Endometrial microvascular endothelial cells (primary cell): ENCODE data around the gene EMC9. TPM values are rescaled to one million over a fixed set of nuclear protein-coding genes. Genes with fewer than 3 reads are reported as not detected.

Experiments
- in situ Hi-C: cut with HindIII; loops from 2 replicates; pipeline ENCODE4 v1.10.0; 2017; ENCODE audit warnings: low sequenced_read_pairs, low pct_unique_long_range_greater_than_20kb; ENCODE audit errors: inconsistent ontology term
- total RNA-seq: library from RNA; depleted of rRNA; stranded (reverse); fragments of >200 nt; gene quantifications from one replicate; pipeline ENCODE4 v1.2.3, GENCODE V29; 2015; ENCODE audit errors: inconsistent ontology term

The EMC9 gene
- total RNA-seq, 1 donor from 2014 or later: 26.7 TPM

DNA sequence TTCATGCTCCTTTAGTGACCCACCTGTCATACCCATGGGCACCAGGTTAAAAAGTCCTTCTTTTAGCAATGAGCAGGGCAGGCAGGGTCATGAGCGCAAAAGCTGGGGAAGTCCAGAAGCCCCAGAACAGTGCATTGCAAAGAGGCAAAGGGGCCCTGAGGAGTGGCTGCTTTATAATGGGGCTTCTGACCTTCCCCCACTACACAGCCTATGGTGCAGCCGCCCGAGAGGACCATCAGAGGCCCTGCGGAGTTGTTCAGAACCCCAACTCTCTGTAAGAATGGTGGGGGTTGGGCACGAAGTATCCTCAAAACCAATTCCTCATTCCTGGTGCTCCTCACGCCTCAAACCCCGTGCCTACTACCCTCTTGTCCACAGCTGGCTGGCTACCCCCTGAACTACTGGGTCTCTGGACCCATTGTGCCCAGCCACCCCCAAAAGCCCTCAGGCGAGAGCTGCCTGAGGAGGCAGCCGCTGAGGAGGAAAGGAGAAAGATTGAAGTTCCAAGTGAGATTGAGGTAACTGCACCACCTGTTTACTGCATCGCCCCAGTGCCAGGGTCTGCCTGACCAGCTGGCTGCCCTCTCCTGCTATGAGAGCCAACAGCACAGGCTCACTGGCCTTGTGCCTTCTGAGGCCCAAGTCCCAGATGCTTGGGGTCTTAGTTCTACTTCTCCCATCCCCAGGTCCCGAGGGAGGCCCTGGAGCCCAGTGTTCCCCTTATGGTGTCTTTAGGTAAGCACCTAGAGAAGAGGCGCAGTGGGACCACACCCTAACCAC, 37.2 kb upstream of the EMC9 start:
- in situ Hi-C loops: no loop called here

DNA sequence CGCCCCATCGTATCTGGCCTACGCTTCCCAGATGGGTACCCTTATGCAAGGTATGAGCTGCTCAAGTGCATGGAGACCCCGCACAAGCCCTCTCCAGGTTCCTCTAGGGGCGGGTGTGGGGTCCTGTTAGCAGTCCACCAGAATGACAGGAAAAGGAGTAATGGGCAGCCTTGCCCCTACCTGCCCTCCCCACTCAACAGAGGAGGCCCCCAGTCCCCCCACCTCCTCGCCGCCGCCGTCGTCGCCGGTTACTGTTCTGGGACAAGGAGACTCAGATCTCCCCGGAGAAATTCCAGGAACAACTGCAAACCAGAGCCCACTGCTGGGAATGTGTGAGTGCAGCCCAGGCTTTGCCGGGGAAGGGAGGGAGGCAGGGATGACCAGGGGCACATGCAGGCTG, 36.5 kb upstream of the EMC9 start:
- in situ Hi-C loops: no loop called here

GRCh38 chr14:24177041-24177825, 35.8 kb upstream of the EMC9 start:
- in situ Hi-C loops: no loop called here

DNA sequence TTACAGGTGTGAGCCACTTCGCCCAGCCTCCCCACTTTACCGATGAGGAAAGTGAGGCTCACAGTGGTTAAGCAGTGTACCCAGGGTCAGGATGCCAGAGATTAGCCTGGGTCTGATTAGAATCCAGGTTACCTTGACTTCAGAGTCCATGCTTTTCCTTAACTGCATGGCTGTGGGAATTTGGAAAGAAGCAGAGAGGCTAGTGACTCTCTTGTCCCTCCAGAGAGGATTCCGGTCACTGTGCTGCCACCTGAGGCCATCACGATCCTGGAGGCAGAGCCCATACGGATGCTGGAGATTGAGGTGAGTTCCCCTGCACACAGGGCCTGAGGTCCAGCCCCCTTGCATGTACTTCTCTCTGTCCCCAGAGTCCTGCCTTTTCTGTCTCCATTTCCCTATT, 35.2 kb upstream of the EMC9 start:
- in situ Hi-C loops: no loop called here

DNA sequence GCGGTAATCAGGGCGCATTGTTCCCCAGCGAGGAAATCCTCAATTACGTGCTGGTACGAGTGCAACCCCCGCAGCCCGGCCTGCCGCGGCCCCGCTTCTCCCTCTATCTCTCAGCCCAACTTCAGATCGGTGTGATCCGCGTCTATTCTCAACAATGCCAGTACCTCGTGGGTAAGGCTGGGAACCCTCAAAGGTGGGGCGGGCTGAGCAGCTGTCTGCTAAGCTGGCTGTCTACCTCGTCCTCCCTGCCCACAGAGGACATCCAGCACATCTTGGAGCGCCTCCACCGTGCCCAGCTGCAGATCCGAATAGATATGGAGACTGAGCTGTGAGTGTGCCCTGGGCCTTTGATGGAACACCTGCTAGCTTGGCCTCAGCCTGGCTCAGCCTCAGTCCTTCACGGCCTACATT, 31.5 kb upstream of the EMC9 start:
- in situ Hi-C loops: no loop called here

GRCh38 chr14:24172261-24172860, 31.0 kb upstream of the EMC9 start:
- in situ Hi-C loops: no loop called here

DNA sequence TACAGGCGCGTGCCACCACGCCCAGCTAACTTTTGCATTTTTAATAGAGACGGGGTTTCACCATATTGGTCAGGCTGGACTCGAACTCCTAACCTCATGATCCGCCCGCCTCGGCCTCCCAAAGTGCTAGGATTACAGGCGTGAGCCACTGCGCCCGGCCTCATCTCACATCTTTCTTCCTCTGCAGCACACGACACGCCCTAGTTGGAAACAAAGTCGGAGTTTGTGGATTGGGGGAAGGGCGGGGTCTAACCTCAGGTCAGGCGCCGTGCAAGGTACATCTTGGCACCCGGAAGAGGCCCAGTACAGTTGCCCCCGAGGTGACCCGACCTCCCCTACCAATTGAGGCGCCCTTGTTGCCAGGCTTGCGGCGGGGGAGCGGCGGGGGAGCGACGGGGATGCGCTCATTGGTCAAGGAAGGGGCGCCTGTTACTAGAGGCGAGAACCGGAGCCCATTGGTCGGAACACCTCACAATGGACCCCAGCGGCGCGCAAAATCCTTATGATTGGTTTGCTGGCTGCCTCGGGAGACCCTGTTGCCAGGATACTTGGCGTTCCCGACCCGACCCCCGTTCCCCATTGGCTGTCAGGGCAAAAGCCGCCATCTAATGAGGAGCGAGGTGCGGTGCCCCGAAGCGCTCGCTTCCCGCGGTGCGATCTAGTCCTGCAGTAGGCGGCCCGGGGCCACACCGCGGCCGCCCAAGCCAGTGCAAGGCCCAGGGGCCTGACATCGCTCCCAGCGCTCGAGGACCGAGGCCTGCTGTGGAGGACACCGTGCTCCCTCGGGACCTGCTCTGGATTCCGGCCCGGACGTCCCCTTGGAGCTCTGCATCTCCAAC, 30.2 kb upstream of the EMC9 start, which contains the start of gene REC8:
TSS of gene REC8 (plus strand) at position 659 of the 839 bp plus-strand sequence. CDS start 473 bp downstream, outside the sequence.
- in situ Hi-C loops: no loop called here

GRCh38 chr14:24167469-24168114, 26.2 kb upstream of the EMC9 start:
- in situ Hi-C loops: no loop called here

- in situ Hi-C loops: no loop called here
Measured at GRCh38 chr14:24165785-24166184, 24.4 kb upstream of the EMC9 start.

- in situ Hi-C loops: no loop called here
Measured at GRCh38 chr14:24164518-24164991, 23.2 kb upstream of the EMC9 start.

GRCh38 chr14:24162093-24162492, 20.7 kb upstream of the EMC9 start:
- in situ Hi-C loops: no loop called here

GRCh38 chr14:24160850-24161804, 19.7 kb upstream of the EMC9 start, which contains the start of gene IRF9:
TSS of gene IRF9 (plus strand) at chr14:24161265. CDS start at chr14:24162145, 880 bp downstream.
- in situ Hi-C loops: no loop called here

GRCh38 chr14:24160499-24160849, 19.1 kb upstream of the EMC9 start:
- in situ Hi-C loops: no loop called here

DNA sequence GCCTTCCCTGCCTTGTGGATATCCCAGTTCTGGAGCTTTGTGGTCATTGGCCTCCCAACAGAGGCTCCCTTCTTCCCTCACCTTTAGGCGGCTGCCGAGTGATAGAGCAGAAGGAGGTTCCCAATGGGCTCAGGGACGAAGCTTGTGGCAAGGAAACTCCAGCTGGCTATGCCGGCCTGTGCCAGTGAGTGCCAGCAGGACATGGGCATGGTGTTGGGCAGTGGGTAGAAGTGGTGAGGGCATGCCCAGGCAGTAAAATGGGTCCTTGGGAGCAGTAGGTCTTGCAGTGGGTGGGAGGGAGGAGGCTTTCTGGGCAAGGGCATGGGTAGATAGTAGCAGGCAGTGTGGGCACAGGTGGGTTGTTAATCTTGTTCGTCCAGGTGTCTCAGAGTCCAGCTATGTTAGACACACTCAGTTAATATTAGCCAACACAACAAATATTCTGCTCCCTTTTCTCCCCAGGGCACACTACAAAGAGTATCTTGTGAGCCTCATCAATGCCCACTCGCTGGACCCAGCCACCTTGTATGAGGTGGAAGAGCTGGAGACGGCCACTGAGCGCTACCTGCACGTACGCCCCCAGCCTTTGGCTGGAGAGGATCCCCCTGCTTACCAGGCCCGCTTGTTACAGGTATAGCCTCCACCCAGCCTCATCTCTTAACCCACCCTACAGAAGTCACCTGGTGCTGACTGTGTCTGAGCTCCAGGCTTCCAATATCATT, 18.5 kb upstream of the EMC9 start:
- in situ Hi-C loops: no loop called here

DNA sequence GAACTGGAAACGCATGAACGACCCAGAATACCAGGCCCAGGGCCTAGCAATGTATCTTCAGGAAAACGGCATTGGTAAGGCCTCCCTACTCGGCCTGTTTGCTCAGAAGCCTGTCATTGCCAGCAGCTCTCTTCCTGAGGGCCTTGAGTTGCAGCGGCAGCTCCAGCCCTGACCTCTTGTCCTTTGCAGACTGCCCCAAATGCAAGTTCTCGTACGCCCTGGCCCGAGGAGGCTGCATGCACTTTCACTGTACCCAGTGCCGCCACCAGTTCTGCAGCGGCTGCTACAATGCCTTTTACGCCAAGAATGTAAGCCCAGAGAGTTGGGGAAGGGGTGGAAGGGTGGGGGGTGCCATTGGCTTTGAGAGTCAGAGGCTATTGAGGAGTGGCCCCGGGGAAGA, 15.9 kb upstream of the EMC9 start:
- in situ Hi-C loops: no loop called here

DNA sequence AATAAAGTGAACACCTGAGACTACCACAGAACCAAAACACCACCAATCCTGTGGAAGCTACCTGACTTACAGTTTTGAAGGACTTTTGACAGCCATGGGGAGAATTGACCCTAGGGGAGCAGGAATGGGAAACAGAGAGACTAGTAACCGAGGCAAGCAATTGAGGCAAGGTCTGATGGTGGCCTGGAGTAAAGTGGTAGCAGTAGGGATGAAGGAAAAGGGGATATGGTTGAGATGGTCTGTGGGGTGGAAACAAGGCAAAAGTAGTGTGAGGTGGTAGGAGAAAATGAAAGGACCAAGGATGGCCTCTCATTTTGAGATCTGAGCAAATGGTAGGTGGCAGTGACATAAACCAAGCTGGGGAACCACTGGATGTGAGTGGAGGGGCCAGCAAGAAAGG, 15.4 kb upstream of the EMC9 start:
- in situ Hi-C loops: no loop called here

DNA sequence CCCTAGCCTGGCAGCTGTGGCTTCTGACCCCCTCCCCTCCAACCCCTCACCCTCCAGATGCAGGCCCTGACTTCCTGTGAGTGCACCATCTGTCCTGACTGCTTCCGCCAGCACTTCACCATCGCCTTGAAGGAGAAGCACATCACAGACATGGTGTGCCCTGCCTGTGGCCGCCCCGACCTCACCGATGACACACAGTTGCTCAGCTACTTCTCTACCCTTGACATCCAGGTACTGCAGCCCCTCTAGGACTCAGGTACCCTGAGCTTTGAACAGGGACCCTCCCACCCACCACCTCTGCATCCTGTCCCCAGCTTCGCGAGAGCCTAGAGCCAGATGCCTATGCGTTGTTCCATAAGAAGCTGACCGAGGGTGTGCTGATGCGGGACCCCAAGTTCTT, 13.7 kb upstream of the EMC9 start:
- in situ Hi-C loops: no loop called here
